ENCODE results near the gene ARL15. TPM values are rescaled to one million over a fixed set of nuclear protein-coding genes. Genes with fewer than 3 reads are reported as not detected.
"Not testable (repeated sequence)": the region's sequence is repeated elsewhere in the genome, so short reads cannot be mapped to it uniquely, and the experiment has no call there.

Gene ARL15
- total RNA-seq, 1 donor from 2014 or later: 20.2 TPM

GRCh38 chr5:53902296-53902907, 408.0 kb downstream of the ARL15 start:
- DNase-seq (ENCODE audit: low spot score): no peak

DNA sequence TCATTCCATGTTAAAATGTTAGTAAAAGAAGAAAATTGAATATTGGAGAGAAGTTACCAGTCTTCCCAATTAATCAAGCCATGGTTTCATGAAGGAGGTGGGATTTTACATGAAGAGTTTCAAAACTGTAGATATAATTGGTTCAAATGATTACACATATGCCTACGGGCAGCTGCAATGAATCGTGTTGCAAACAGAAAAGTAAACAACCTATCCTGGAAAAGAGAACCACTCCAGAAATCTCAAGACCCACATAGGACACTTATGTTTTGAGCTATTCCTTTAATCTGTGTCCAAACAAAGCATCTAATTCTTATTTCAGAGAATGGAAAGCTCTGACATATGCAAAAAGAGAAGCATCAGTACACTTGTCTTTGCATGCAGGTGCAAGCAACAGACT, 409.7 kb downstream of the ARL15 start:
- no peak for DNase-seq (ENCODE audit: low spot score)

DNA sequence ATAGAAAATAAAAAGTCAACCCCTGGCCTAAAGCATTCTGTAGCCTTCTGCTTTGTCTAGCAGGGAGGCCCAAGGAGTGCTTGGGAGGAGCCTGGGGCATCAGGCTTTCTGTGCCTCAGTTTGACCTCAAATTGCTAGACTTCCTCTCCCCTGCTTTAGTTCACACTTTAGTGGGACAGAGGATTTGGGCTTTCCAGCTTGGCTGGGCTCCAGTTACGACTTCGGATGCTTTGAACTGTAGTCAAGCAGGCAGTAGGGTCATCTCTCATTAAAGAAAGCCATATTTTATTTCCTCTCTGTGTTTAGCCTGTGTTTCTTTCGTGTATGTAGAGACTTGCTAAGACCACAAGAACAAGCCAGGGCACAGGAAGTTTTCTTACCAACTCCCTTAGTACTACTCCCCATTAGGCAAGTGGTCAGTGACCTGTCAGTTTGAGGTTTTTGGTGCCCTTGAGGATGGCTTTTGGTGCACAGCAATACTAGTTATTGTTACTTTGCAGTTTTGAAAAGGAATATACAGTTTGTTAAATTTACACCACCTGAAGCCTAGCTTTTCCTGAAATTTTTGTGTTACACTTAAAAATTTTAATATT, 415.2 kb downstream of the ARL15 start:
- DNase-seq (ENCODE audit: low spot score): no peak

GRCh38 chr5:53893626-53894025, 416.7 kb downstream of the ARL15 start:
- DNase-seq (ENCODE audit: low spot score): peak; percentile 30

DNA sequence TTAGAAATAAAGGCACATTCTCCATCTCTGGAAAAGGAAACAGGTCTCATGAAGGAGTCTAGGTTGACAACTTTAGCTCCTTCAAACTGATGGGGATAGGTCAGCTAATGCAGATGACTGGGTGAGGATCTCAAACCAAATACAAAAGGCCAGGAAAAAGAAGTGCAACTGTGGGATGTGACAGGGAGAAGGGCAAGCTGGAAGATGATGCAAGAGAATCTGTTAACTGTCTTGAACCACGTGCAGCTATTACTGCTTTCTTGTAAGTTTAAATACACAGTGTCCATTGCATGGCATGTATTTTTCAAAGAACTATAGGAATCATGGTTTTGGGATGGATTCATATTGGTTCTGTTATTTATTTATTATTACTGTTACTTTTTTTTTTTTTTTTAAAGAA, 418.1 kb downstream of the ARL15 start:
- peak; percentile 14 for DNase-seq (ENCODE audit: low spot score)

DNA sequence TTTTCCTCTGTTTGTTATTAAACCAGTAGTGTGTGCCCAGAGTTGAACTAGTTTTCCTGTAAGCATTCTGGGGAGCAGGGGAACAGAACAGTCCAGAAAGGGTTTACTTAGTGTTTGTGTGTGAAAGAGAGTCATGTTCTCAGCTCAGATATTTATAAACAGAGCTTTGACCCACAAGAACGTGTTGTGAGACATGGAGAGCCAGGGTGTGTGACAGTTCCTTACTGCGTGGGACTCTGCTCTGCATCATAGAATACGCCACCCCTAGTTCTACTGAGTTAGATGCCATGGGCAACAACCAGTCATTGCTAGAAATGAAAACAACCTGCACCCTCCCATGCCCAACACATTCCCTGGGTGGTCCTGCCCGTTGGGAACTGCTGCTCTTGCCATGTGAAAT, 419.2 kb downstream of the ARL15 start:
- no peak for DNase-seq (ENCODE audit: low spot score)

DNA sequence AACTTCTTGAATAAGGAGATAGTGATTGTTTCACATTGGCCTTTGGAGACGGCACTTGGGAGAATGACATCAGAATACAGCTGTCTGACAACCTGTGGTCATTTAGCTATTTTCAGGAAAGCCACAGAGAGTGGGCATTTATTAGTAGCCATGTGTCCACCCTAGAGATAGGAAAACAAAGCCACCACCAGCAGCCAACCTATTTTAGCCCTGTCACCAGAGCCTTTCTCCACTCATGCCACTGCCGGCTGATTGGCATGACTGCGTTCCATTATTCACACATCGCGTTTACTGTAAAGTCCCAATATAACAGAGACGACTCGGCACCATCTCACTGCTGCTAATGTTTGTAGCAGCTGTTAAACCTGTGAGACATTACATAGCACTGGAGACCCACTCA, 419.9 kb downstream of the ARL15 start:
- DNase-seq (ENCODE audit: low spot score): no peak

DNA sequence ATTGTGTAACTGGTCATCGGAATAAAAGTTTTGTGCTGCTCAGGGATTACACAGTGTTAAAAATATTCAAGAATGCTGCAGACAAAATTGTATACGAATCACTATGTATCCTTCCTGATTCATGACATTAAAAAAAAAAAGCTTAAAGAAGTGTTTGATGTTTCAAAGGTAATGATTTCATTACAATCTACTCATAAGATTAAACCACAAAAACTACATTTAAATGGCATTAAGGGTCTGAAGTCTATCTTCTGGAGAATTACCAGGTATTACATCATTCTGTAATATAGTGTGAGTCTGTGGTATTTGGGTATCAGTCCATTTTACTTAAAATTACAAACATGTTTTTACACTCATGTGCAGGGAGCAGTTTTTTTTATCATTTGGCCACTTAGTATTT, 425.5 kb downstream of the ARL15 start:
- peak; percentile 15 for DNase-seq (ENCODE audit: low spot score)

DNA sequence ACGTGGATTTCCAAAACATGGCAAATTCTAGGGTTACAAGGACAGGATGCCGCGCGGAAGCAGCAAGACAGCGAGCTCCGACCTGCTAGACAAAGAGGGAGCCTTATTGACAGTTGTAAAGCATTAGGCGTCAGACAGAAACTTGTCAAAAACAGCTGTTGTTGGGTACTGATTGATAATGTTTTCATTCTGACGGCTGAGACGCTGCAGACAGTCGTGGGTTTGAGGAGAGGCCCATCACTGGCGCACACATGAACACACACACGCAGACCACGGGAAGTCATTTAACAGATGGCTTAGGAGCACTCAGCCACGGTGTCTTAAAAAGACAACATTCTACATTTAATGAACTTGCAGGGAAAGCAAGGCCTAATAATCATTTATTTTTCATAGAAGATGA, 426.0 kb downstream of the ARL15 start:
- no peak for DNase-seq (ENCODE audit: low spot score)

DNA sequence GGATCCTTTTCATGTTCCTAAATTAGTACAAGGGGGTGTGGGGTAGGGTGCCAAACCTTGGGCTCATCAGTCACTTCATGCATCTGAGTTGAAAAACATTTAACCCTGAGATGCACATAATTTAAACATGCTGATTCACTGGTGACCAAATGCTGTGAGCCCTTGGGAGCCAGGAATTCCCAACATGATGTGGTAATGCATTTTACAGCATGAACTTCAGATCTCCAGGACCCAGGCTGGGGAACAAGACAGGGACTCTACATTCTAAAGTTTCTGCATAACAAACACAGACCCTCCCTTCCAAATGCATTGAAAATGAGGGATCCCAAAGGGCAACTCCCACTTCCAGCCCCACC, 427.7 kb downstream of the ARL15 start:
- no peak for DNase-seq (ENCODE audit: low spot score)

DNA sequence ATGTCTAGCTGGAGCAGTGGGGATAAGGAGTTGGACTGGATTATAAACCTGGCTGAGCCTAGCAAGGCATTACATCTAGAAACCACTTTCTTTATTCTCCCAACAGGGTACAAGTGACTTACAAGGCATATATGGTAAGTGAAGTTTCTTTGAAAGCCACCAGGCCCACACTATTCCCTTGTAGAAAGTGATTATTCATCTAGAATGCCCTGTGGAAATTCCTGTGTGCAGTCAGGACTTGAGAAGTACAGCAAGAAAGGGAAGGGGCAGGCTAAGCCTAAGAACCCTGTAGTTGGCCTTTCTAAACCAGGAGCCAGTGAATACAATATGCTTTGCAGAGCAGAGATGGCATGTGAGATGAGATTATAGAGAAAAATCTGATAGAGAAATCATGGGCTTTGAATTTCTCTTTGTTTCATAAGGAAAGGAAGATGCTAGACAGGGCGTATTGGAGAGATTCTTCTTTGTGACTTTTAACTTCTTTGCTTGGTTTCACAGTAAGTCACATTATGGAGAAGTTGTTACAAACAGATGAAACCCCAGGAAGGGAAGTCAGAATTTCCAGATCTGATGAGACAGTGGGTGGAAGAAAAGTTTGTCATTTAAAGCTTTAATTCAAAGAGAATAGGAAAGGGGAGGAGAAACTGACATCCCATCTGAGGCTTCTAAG, 428.2 kb downstream of the ARL15 start:
- no peak for DNase-seq (ENCODE audit: low spot score)

- DNase-seq (ENCODE audit: low spot score): no peak
Measured at GRCh38 chr5:53879708-53880323, 430.6 kb downstream of the ARL15 start.

DNA sequence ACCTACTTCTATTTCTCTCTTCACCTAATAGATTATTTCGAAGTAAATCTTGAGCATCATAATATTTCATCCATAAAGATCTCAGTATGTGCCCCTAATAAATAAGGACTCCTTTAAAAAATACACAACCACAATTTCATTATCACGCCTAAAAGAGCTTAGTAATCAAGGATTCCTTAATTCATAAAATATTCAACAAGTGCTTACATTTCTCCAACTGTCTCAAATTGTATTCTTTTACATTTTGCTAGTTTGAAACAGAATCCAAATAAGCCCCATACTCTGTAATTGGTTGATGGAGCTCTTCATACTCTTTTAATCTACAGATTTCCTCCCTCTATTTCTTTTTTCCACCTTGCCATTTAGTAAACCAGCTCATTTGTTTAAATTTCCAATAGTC, 432.4 kb downstream of the ARL15 start:
- no peak for DNase-seq (ENCODE audit: low spot score)

DNA sequence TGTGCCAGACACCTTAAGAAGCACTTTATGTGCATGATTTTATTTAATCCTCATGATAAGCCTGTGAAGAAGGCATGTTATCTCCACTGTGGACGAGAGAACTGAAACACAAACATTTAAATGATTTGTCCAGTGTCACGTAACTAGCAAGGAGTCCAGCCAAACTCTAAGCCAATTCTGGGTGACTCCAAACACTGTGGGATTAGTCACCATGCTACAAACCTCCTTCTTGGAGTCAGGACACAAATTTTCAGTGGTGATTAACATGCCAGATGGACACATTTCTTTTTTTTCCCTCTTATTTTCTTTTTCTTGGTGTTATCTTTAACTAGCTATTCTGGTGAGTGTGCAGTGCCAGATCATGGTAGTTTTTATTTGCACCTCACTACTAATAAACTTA, 433.1 kb downstream of the ARL15 start:
- DNase-seq (ENCODE audit: low spot score): peak; percentile 33

DNA sequence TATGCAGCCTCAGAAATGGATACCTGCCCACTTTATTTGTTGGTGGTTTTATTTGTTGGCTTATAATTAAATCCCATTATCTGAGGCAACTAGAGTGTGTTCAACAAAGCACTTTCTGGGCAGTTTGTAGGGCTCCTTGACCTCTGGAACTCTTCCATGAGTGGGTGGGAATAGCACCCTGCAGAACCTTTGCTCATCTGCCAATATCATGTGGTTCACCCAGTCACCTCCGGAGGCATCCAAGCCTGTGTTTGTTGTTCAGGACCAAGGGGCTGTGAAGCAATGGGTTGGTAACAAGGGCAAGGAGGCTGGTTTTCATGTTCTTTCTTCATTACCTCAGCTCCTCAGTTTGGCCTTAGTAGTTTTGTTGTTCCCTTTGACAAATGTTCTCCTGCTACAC, 436.0 kb downstream of the ARL15 start:
- no peak for DNase-seq (ENCODE audit: low spot score)

DNA sequence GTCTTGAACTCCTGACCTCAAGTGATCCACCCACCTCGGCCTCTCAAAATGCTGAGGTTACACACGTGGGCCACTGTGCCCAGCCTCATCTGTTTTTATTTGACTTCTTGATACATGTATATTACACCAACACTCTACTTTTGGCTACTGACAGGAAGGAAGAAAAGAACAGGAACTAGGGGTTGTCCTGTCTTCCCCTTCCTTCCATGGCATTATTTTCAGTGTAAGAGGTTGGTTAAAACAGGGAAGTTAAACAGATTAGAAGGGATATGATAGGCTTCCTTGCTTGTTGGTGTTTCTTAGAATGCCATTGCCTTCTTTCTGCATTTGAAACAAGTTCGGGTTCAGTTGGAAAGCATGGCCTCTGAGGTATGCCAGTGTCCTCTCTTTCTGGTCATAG, 437.1 kb downstream of the ARL15 start:
- DNase-seq (ENCODE audit: low spot score): no peak

- no peak for DNase-seq (ENCODE audit: low spot score)
Measured at GRCh38 chr5:53871775-53872174, 438.6 kb downstream of the ARL15 start.

DNA sequence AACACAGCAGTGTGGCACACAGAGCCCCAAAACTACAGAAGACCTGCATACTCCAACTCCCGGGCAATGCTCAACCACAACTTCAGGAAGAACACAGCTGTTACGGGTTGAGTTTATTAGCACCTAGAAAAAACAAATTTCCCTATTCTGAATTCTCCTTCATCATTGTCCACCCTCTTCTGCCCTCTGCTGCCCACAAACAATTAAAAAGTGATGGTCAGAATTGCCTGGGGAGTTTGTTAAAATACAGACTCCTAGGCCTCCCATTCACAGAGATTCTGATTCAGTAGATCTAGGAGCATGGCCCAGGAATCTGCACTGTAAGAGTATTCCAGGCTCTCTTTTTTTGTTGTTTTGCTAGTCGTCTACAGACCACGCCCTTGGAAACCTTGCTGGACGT, 439.3 kb downstream of the ARL15 start:
- no peak for DNase-seq (ENCODE audit: low spot score)

GRCh38 chr5:53858700-53859456, 451.5 kb downstream of the ARL15 start:
- DNase-seq (ENCODE audit: low spot score): no peak

GRCh38 chr5:53856506-53856905, 453.9 kb downstream of the ARL15 start:
- no peak for DNase-seq (ENCODE audit: low spot score)

DNA sequence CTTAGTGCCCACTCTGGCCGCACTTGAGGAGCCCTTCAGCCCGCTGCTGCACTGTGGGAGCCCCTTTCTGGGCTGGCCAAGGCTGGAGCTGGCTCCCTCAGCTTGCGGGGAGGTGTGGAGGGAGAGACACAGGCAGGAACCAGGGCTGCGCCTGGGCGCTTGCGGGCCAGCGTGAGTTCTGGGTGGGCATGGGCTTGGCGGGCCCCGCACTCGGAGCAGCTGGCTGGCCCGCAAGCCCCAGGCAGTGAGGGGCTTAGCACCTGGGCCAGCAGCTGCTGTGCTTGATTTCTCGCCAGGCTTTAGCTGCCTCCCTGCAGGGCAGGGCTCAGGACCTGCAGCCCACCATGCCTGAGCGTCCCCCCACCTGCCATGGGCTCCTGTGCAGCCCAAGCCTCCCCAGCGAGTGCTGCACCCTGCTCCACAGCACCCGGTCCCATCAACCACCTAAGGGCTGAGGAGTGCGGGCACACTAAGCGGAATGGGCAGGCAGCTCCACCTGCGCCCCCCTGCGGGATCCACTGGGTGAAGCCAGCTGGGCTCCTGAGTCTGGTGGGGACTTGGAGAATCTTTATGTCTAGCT, 473.4 kb downstream of the ARL15 start:
- DNase-seq (ENCODE audit: low spot score): not testable (repeated sequence)

GRCh38 chr5:53834500-53834899, 475.9 kb downstream of the ARL15 start:
- no peak for DNase-seq (ENCODE audit: low spot score)
